Smooth muscle cell (in vitro differentiated cells): ENCODE measurements around the gene MMP25. TPM values are rescaled to one million over a fixed set of nuclear protein-coding genes. Genes with fewer than 3 reads are reported as not detected.

Experiments
- DNase-seq: peaks from one replicate; lab custom pipeline; 2025; ENCODE audit not compliant: unreplicated experiment; lab: John Stamatoyannopoulos, UW
- H2AFZ ChIP-seq: fragments of 200-600 bp; sonication (generic); 2 replicates; pipeline ENCODE4 v1.6.0; 2016; ENCODE audit warnings: antibody characterized with exemption, low read depth, mild to moderate bottlenecking
- H3F3A ChIP-seq: fragments of 200-600 bp; sonication (generic); 2 replicates; pipeline ENCODE4 v1.6.0; 2017; ENCODE audit warnings: antibody characterized with exemption, low read depth
- H3K27ac ChIP-seq: fragments of 200-600 bp; sonication (generic); 2 replicates; pipeline ENCODE4 v1.5.1; 2016; ENCODE audit warnings: low read depth, mild to moderate bottlenecking
- H3K27me3 ChIP-seq: fragments of 200-600 bp; sonication (generic); 2 replicates; pipeline ENCODE4 v1.6.1; 2016; ENCODE audit warnings: low read depth, mild to moderate bottlenecking
- H3K36me3 ChIP-seq: fragments of 200-600 bp; sonication (generic); 2 replicates; pipeline ENCODE4 v1.5.1; 2016; ENCODE audit warnings: low read depth
- H3K4me1 ChIP-seq: fragments of 200-600 bp; sonication (generic); 2 replicates; pipeline ENCODE4 v1.5.1; 2016; ENCODE audit warnings: low read depth
- H3K4me2 ChIP-seq: fragments of 200-600 bp; sonication (generic); 2 replicates; pipeline ENCODE4 v1.6.0; 2016; ENCODE audit warnings: mild to moderate bottlenecking
- H3K4me3 ChIP-seq: fragments of 200-600 bp; sonication (generic); 2 replicates; pipeline ENCODE4 v1.5.1; 2016; ENCODE audit warnings: mild to moderate bottlenecking
- H3K79me2 ChIP-seq: fragments of 200-600 bp; sonication (generic); 2 replicates; pipeline ENCODE4 v1.6.0; 2016; ENCODE audit warnings: low read depth, mild to moderate bottlenecking
- H3K9ac ChIP-seq: fragments of 200-600 bp; sonication (generic); 2 replicates; pipeline ENCODE4 v1.6.0; 2016; ENCODE audit warnings: low read depth
- H3K9me3 ChIP-seq: fragments of 200-600 bp; sonication (generic); replicated peaks from 2 replicates; pipeline ENCODE4 v1.5.1; 2016; ENCODE audit warnings: low read depth
- H4K20me1 ChIP-seq: fragments of 200-600 bp; sonication (generic); 2 replicates; pipeline ENCODE4 v1.6.0; 2016; ENCODE audit warnings: low read depth
- WGBS: methylation state at CpG from one replicate; pipeline ENCODE4 v1.1.7; 2016; ENCODE audit warnings: low lambda C conversion rate; 5-methylcytosine and 5-hydroxymethylcytosine counted together
- polyA plus RNA-seq: library from polyadenylated mRNA; unstranded; fragments of >200 nt; fragmentation: Nextera tagmentation; extraction: Ambion mirVana; gene quantifications from 2 replicates; pipeline ENCODE4 v1.2.1, GENCODE V29; 2016
- total RNA-seq: library from RNA; depleted of rRNA; stranded (reverse); fragments of >200 nt; gene quantifications from 2 replicates; pipeline ENCODE4 v1.2.3, GENCODE V29; 2014
- TF ChIP-seq, protein P1 (sequence below): fragments of 200-600 bp; sonication (generic); IDR thresholded peaks from 2 replicates; pipeline ENCODE4 v1.5.1; 2017; ENCODE audit warnings: borderline replicate concordance, mild to moderate bottlenecking, antibody characterized with exemption; ENCODE audit not compliant: insufficient read depth, poor library complexity, severe bottlenecking

Gene MMP25
- total and polyA plus RNA-seq, 2 experiments from 2014 or later, result 0.90 to 1.3 TPM

DNA sequence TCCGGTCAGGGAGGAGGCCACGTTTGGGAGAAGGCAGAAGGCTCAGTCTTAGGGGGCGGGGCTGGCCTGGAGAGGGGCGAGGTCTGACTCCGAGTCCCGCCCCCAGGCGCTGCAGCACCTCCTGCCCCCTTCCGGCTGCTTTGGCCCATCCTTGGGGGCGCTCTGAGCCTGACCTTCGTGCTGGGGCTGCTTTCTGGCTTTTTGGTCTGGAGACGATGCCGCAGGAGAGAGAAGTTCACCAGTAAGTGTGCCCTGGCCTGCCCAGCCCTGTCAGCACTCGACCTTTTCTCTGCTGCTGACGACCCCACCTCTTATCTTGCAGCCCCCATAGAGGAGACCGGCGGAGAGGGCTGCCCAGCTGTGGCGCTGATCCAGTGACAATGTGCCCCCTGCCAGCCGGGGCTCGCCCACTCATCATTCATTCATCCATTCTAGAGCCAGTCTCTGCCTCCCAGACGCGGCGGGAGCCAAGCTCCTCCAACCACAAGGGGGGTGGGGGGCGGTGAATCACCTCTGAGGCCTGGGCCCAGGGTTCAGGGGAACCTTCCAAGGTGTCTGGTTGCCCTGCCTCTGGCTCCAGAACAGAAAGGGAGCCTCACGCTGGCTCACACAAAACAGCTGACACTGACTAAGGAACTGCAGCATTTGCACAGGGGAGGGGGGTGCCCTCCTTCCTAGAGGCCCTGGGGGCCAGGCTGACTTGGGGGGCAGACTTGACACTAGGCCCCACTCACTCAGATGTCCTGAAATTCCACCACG lies 24.7 kb upstream of the MMP25 start:
- Histone ChIP-seq H3K4me1 (peaks cover 21% of the 10 kb centered on the region), H3K36me3 (no peaks in the 10 kb centered on the region), H3K9ac (peak overlapping the region; percentile 99), H3K9me3 (no peaks in the 10 kb centered on the region), H3K4me3 (peak overlapping the region; percentile 86), H4K20me1 (peaks cover 38% of the 10 kb centered on the region), H3K4me2 (peak overlapping the region; percentile 93), H3F3A (peaks cover 12% of the 10 kb centered on the region), H3K27ac (peak overlapping the region; percentile 100), H2AFZ (no peak overlapping the region), H3K27me3 (no peaks in the 10 kb centered on the region), H3K79me2 (no peaks in the 10 kb centered on the region)
- TF ChIP-seq, protein P1, sequence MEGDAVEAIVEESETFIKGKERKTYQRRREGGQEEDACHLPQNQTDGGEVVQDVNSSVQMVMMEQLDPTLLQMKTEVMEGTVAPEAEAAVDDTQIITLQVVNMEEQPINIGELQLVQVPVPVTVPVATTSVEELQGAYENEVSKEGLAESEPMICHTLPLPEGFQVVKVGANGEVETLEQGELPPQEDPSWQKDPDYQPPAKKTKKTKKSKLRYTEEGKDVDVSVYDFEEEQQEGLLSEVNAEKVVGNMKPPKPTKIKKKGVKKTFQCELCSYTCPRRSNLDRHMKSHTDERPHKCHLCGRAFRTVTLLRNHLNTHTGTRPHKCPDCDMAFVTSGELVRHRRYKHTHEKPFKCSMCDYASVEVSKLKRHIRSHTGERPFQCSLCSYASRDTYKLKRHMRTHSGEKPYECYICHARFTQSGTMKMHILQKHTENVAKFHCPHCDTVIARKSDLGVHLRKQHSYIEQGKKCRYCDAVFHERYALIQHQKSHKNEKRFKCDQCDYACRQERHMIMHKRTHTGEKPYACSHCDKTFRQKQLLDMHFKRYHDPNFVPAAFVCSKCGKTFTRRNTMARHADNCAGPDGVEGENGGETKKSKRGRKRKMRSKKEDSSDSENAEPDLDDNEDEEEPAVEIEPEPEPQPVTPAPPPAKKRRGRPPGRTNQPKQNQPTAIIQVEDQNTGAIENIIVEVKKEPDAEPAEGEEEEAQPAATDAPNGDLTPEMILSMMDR, result peak; percentile 30
- DNase-seq, result peak; percentile 71
- WGBS, result 0% methylated on average over 19 of the region's 25 CpGs

DNA sequence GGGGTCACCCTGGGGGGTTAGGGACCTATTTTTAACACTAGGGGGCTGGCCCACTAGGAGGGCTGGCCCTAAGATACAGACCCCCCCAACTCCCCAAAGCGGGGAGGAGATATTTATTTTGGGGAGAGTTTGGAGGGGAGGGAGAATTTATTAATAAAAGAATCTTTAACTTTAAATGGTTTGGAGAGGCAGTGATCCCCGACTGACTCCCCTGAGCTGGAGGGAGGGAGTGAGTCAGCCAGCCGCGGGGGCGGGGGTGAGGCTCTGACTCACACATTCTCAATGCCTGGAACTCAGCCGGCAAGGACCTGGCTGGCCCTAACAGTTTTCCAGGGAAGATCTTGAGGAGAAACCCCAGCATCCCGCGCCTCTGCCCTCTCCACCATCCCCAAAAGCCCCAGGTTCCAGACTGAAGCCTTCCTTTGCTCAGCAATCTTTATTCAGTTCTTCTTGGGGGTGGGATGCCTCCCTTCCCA lies 24.1 kb upstream of the MMP25 start:
- Histone ChIP-seq H4K20me1 (peaks cover 45% of the 10 kb centered on the region), H3K9ac (peak overlapping the region; percentile 99), H2AFZ (no peak overlapping the region), H3K4me3 (peak overlapping the region; percentile 86), H3K4me2 (peak overlapping the region; percentile 93), H3F3A (peaks cover 9% of the 10 kb centered on the region), H3K4me1 (peaks cover 20% of the 10 kb centered on the region), H3K36me3 (no peaks in the 10 kb centered on the region), H3K9me3 (no peaks in the 10 kb centered on the region), H3K79me2 (no peaks in the 10 kb centered on the region), H3K27ac (peak overlapping the region; percentile 100), H3K27me3 (no peaks in the 10 kb centered on the region)
- peak; percentile 62 for DNase-seq
- TF ChIP-seq, protein P1, result no peak
- under 1% methylated on average over 8 of the region's 8 CpGs for WGBS

DNA sequence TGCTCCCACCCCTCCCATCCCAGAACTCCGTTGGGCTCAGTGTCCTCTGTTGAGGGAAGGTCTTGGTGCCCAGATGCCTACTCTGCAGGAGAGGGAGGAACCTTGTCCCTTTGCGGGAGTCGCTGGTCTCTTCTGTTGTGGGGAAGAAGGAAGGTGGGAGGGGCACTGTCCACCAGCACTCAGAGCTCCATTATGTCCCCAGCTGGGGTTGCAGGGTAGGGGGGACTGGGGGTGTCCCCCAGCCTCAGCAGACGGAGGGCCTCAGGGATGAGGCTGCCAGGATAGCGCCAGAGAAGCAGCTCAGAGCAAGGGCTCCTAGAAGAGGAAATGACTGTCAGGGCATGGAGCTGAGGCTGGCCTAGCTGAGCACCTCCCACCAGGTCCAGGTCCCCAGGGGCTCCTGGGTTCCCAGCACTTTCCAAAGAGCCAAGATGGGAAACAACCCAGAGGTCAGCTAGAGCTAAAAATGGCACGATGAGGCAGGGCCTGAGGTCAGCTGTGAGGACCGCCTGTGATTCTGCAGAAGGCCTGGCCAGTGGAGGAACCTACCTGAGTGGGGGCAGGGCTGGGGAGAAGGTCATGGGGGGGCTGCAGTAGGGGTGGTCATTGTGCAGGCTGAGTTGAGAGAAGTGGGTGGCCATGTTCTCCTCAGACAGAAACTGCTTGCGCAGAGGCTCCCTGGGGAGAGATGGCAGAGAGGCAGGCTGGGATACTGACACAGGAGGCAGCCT lies 23.5 kb upstream of the MMP25 start:
- H2AFZ ChIP-seq, result no peak overlapping the region
- H3K27ac ChIP-seq, result peak overlapping the region; percentile 100
- TF ChIP-seq, protein P1, result no peak
- no peaks in the 10 kb centered on the region for H3K79me2 ChIP-seq
- no peaks in the 10 kb centered on the region for H3K36me3 ChIP-seq
- DNase-seq, result no peak
- H3K9me3 ChIP-seq, result no peaks in the 10 kb centered on the region
- H3K4me3 ChIP-seq, result peak overlapping the region; percentile 86
- H4K20me1 ChIP-seq, result peaks cover 51% of the 10 kb centered on the region
- peak overlapping the region; percentile 93 for H3K4me2 ChIP-seq
- 20% methylated on average over 6 of the region's 8 CpGs for WGBS
- H3K4me1 ChIP-seq, result peaks cover 17% of the 10 kb centered on the region
- H3K9ac ChIP-seq, result peak overlapping the region; percentile 99
- peaks cover 3% of the 10 kb centered on the region for H3F3A ChIP-seq
- no peaks in the 10 kb centered on the region for H3K27me3 ChIP-seq
